AML-193 (cell line): ENCODE measurements around the gene BTBD2.

Source experiments
- DNase-seq, 2 experiments: peaks; one replicate each; lab custom pipeline; 2025; lab: John Stamatoyannopoulos, UW

The BTBD2 gene

GRCh38 chr19:1985588-1986356 is 29.7 kb downstream of the BTBD2 start:
- no peak for DNase-seq

GRCh38 chr19:1984357-1984756 is 31.2 kb downstream of the BTBD2 start:
- DNase-seq, result no peak

GRCh38 chr19:1981253-1981652 is 34.3 kb downstream of the BTBD2 start:
- no peak for DNase-seq

GRCh38 chr19:1980809-1981181 is 34.7 kb downstream of the BTBD2 start:
- DNase-seq, result no peak

GRCh38 chr19:1980091-1980808 is 35.3 kb downstream of the BTBD2 start:
- DNase-seq, result no peak

- DNase-seq, result no peak
Measured at GRCh38 chr19:1979642-1980041, 35.9 kb downstream of the BTBD2 start.

GRCh38 chr19:1979017-1979416 is 36.5 kb downstream of the BTBD2 start:
- DNase-seq, result no peak

GRCh38 chr19:1978346-1978894 is 37.1 kb downstream of the BTBD2 start:
- DNase-seq, result no peak

GRCh38 chr19:1977120-1977519 is 38.4 kb downstream of the BTBD2 start:
- no peak for DNase-seq

- no peak for DNase-seq
Measured at GRCh38 chr19:1975162-1975480, 40.4 kb downstream of the BTBD2 start.

- no peak for DNase-seq
Measured at GRCh38 chr19:1974381-1975161, 40.9 kb downstream of the BTBD2 start.

GRCh38 chr19:1970806-1971502 is 44.6 kb downstream of the BTBD2 start:
- DNase-seq, result no peak

GRCh38 chr19:1970003-1970805 is 45.3 kb downstream of the BTBD2 start:
- no peak for DNase-seq

GRCh38 chr19:1969176-1970002 is 46.1 kb downstream of the BTBD2 start:
- DNase-seq, result no peak

GRCh38 chr19:1968279-1969175 is 47.0 kb downstream of the BTBD2 start:
- DNase-seq, result no peak

GRCh38 chr19:1967087-1967608 is 48.4 kb downstream of the BTBD2 start:
- no peak for DNase-seq

- DNase-seq, result no peak
Measured at GRCh38 chr19:1962674-1963073, 52.8 kb downstream of the BTBD2 start.

GRCh38 chr19:1961000-1961883 is 54.3 kb downstream of the BTBD2 start:
- no peak for DNase-seq
